ENCODE results near the gene WDR37. TPM values are rescaled to one million over a fixed set of nuclear protein-coding genes. Genes with fewer than 3 reads are reported as not detected.

The WDR37 gene
- total RNA-seq, 1 experiment from 2014 or later: 10.4 TPM

GRCh38 chr10:1048732-1049424 lies 7.3 kb upstream of the WDR37 start, which contains the start of gene IDI1 (continued):
- TF ChIP-seq ZNF425 (CRISPR knock-in tag; conservative IDR thresholded peaks at IDR 0.05) (no peak), ATF6 (CRISPR knock-in tag; IDR thresholded peaks at IDR 0.05) (no peak), GRHL2 (CRISPR knock-in tag; IDR thresholded peaks at IDR 0.05; ENCODE audit: insufficient replicate concordance, severe bottlenecking) (no peak), AR (CRISPR knock-in tag; IDR thresholded peaks at IDR 0.05) (no peak), HMGA2 (CRISPR knock-in tag; IDR thresholded peaks at IDR 0.05) (no peak), ZNF138 (CRISPR knock-in tag; conservative IDR thresholded peaks at IDR 0.05) (peak; percentile 86; the same call in 1 of the 2 replicates), NR1H2 (CRISPR knock-in tag; IDR thresholded peaks at IDR 0.05) (no peak), FOXJ3 (CRISPR knock-in tag; IDR thresholded peaks at IDR 0.05; ENCODE audit: borderline replicate concordance) (no peak), TCF7 (CRISPR knock-in tag; IDR thresholded peaks at IDR 0.05; ENCODE audit: low read depth) (no peak), SMAD3 (CRISPR knock-in tag; IDR thresholded peaks at IDR 0.05; ENCODE audit: borderline replicate concordance) (no peak), PREB (CRISPR knock-in tag; IDR thresholded peaks at IDR 0.05; ENCODE audit: borderline replicate concordance) (no peak)

- H3K27ac Mint-ChIP-seq: peak overlapping the region; percentile 100
- ChIA-PET CTCF (interaction anchor here (0.6 to 2.0 kb wide), 7 partner anchors 14 to 234 kb away, joined by 3 to 7 read pairs (median 4); partner anchors contain the start of gene GTPBP4), POLR2A (interaction anchor here (0.7 to 2.6 kb wide), 6 partner anchors 8 to 1966 kb away, joined by 3 to 10 read pairs (median 3); partner anchors contain the start of gene LARP4B)
- H3K36me3 Mint-ChIP-seq: peaks cover 46% of the 10 kb centered on the region
- DNase-seq (ENCODE audit: low spot score) (peak; percentile 49), ATAC-seq (no peak; the same call in 1 of the 2 replicates)
- H3K4me3 Mint-ChIP-seq: peak overlapping the region; percentile 97
- no peaks in the 10 kb centered on the region for H3K9me3 Mint-ChIP-seq
- no peaks in the 10 kb centered on the region for H3K27me3 Mint-ChIP-seq (ENCODE audit: low read depth)
- H3K4me1 Mint-ChIP-seq: peaks cover 38% of the 10 kb centered on the region
- no peak for TF ChIP-seq CBFB (CRISPR knock-in tag; IDR thresholded peaks at IDR 0.05; ENCODE audit: low read depth)
- TF ChIP-seq SP1 (CRISPR knock-in tag; conservative IDR thresholded peaks at IDR 0.05): no peak
- TF ChIP-seq AR (CRISPR knock-in tag; IDR thresholded peaks at IDR 0.05): peak; percentile 61; the same call in 1 of the 2 replicates
- TF ChIP-seq ERG (CRISPR knock-in tag; IDR thresholded peaks at IDR 0.05): 0 out of 2 replicates have a peak, but pooled peaks have one; percentile 25
- no peak for TF ChIP-seq ZSCAN18 (CRISPR knock-in tag; IDR thresholded peaks at IDR 0.05)
- TF ChIP-seq FOXK1 (CRISPR knock-in tag; IDR thresholded peaks at IDR 0.05): no peak
- no peak for TF ChIP-seq ATF3 (CRISPR knock-in tag; conservative IDR thresholded peaks at IDR 0.05)
- TF ChIP-seq RELA (CRISPR knock-in tag; IDR thresholded peaks at IDR 0.05; ENCODE audit: borderline replicate concordance): no peak
- TF ChIP-seq FOXP1 (CRISPR knock-in tag; IDR thresholded peaks at IDR 0.05; ENCODE audit: borderline replicate concordance): no peak
Measured at GRCh38 chr10:1049425-1049958, 6.7 kb upstream of the WDR37 start.

Measured in WTC11 (cell line).